HepG2 (cell line): Measurements from ENCODE around the gene WBP1. TPM values are rescaled to one million over a fixed set of nuclear protein-coding genes. Genes with fewer than 3 reads are reported as not detected.

Source experiments
- GATA4 ChIP-seq: sonication (generic); IDR thresholded peaks from 2 replicates; pipeline ENCODE4 v1.6.1; 2016; ENCODE audit warnings: antibody characterized with exemption, low read depth, borderline replicate concordance
- KDM1A ChIP-seq: IDR thresholded peaks from 2 replicates; pipeline ENCODE4 v1.6.1; 2016; ENCODE audit warnings: missing compliant biosample characterization
- MTA1 ChIP-seq: sonication (generic); formaldehyde crosslinking; IDR thresholded peaks from 2 replicates; pipeline ENCODE4 v1.4.0; 2020; ENCODE audit warnings: missing genetic modification reagents, mild to moderate bottlenecking, borderline replicate concordance
- MTF1 ChIP-seq: sonication (generic); formaldehyde crosslinking; IDR thresholded peaks from 2 replicates; pipeline ENCODE4 v1.5.0; 2020; ENCODE audit warnings: missing genetic modification reagents
- RBAK ChIP-seq: sonication (generic); formaldehyde crosslinking; IDR thresholded peaks from 2 replicates; pipeline ENCODE4 v1.5.1; 2020; ENCODE audit warnings: mild to moderate bottlenecking, missing genetic modification reagents
- SIN3A ChIP-seq: IDR thresholded peaks from 2 replicates; pipeline ENCODE4 v1.6.1; 2011; ENCODE audit warnings: low read depth, mild to moderate bottlenecking, control low read depth, low read length, borderline replicate concordance
- SMARCC2 ChIP-seq: fragments of 450-650 bp; IDR thresholded peaks from 2 replicates; pipeline ENCODE4 v1.6.1; 2017; ENCODE audit warnings: antibody characterized with exemption, mild to moderate bottlenecking
- ZEB1 ChIP-seq: IDR thresholded peaks from 2 replicates; pipeline ENCODE4 v1.6.1; 2012; ENCODE audit warnings: mild to moderate bottlenecking, low read depth, inconsistent platforms; ENCODE audit not compliant: insufficient replicate concordance
- ZIK1 ChIP-seq: sonication (generic); formaldehyde crosslinking; IDR thresholded peaks from 2 replicates; pipeline ENCODE4 v1.5.0; 2020; ENCODE audit warnings: mild to moderate bottlenecking, low read depth, missing genetic modification reagents, borderline replicate concordance
- ZNF674 ChIP-seq: sonication (generic); formaldehyde crosslinking; IDR thresholded peaks from 2 replicates; pipeline ENCODE4 v1.5.0; 2020; ENCODE audit warnings: low read depth, mild to moderate bottlenecking, missing genetic modification reagents
- ZNF746 ChIP-seq: sonication (generic); formaldehyde crosslinking; IDR thresholded peaks from 2 replicates; pipeline ENCODE4 v1.8.0; 2022; ENCODE audit warnings: mild to moderate bottlenecking, missing genetic modification reagents
- ZSCAN30 ChIP-seq: sonication (generic); formaldehyde crosslinking; IDR thresholded peaks from 2 replicates; pipeline ENCODE4 v1.5.0; 2020; ENCODE audit warnings: mild to moderate bottlenecking, missing genetic modification reagents
- polyA plus RNA-seq, 8 experiments: library from polyadenylated mRNA; depleted of rRNA in 3 of 8; stranded (reverse) in 7 of 8; unstranded in 1 of 8; fragments of >200 nt; fragmentation: Illumina TruSeq in 4 of 8; extraction: Trizol in 4 of 8; gene quantifications; 2 replicates each; pipeline versions ENCODE4 v1.2.1 to v1.2.3, GENCODE V29; 2011 to 2016; ENCODE audit warnings: low read depth in 4 of 8, missing spikeins in 1 of 8, mixed read lengths in 1 of 8; ENCODE audit not compliant: insufficient read depth in 1 of 8
- total RNA-seq, 5 experiments: library from RNA; depleted of rRNA; stranded (reverse); fragments of >200 nt; fragmentation: Illumina TruSeq; extraction: Trizol; gene quantifications; 2 replicates each; pipeline ENCODE4 v1.2.3, GENCODE V29; 2016; ENCODE audit warnings: low read depth in 1 of 5
- TF ChIP-seq, protein P1 (sequence below): sonication (generic); formaldehyde crosslinking; IDR thresholded peaks from 2 replicates; pipeline ENCODE4 v1.8.0; 2022; ENCODE audit warnings: mild to moderate bottlenecking, missing genetic modification reagents
- TF ChIP-seq, protein P2 (sequence below): sonication (generic); formaldehyde crosslinking; conservative IDR thresholded peaks from 2 replicates; pipeline ENCODE4 v1.8.0; 2022; ENCODE audit warnings: missing genetic modification reagents
- TF ChIP-seq, protein P3 (sequence below): IDR thresholded peaks from 2 replicates; pipeline ENCODE4 v1.6.1; 2016; ENCODE audit warnings: mild to moderate bottlenecking
- TF ChIP-seq, protein P4 (sequence below): sonication (generic); formaldehyde crosslinking; IDR thresholded peaks from 2 replicates; pipeline ENCODE4 v1.4.0; 2020; ENCODE audit warnings: missing genetic modification reagents
- TF ChIP-seq, protein P5 (sequence below): IDR thresholded peaks from 2 replicates; pipeline ENCODE4 v1.6.1; 2016; ENCODE audit warnings: missing compliant biosample characterization, missing genetic modification reagents, borderline replicate concordance
- TF ChIP-seq, protein P6 (sequence below): sonication (generic); formaldehyde crosslinking; conservative IDR thresholded peaks from 2 replicates; pipeline ENCODE4 v1.8.1; 2023; ENCODE audit warnings: missing genetic modification reagents

The WBP1 gene
- total and polyA plus RNA-seq, 2 of the 13 experiments (the other 11 are each of a cell fraction or from before 2014, with no cell fraction given): 38.8 to 85.7 TPM

DNA sequence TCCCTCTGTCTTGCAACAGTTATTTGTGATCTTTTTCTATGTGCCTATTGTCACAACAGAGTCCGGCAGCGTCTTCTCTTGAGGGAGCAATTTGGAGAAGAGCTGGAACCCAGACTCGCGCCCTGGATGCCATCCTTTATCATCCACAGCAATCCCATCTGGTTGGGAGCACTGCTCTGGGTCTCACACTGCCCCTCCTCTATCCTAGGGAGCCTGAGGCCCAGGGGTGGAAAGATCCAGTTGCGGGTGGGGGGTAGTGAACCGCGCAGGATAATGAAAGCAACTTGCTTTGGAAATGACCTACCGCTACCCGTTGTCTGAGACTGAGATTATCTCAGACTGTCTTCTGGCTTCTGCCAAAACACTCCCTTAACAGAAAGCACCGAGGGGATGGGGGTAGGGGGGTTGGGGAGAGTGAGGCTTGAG, 713 bp downstream of the WBP1 start (continued):
- TF ChIP-seq ZIK1 (CRISPR knock-in tag) (no peak), MTA1 (CRISPR knock-in tag) (no peak), ZSCAN30 (no peak), ZNF674 (CRISPR knock-in tag) (no peak), MTF1 (CRISPR knock-in tag) (no peak), RBAK (no peak), ZEB1 (no peak), KDM1A (no peak), SIN3A (0 out of 2 replicates have a peak, but pooled peaks have one; percentile 27), GATA4 (no peak), ZNF746 (CRISPR knock-in tag) (no peak), SMARCC2 (no peak)
- TF ChIP-seq, protein P1, sequence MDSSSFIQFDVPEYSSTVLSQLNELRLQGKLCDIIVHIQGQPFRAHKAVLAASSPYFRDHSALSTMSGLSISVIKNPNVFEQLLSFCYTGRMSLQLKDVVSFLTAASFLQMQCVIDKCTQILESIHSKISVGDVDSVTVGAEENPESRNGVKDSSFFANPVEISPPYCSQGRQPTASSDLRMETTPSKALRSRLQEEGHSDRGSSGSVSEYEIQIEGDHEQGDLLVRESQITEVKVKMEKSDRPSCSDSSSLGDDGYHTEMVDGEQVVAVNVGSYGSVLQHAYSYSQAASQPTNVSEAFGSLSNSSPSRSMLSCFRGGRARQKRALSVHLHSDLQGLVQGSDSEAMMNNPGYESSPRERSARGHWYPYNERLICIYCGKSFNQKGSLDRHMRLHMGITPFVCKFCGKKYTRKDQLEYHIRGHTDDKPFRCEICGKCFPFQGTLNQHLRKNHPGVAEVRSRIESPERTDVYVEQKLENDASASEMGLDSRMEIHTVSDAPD (CRISPR knock-in tag): no peak
- TF ChIP-seq, protein P2, sequence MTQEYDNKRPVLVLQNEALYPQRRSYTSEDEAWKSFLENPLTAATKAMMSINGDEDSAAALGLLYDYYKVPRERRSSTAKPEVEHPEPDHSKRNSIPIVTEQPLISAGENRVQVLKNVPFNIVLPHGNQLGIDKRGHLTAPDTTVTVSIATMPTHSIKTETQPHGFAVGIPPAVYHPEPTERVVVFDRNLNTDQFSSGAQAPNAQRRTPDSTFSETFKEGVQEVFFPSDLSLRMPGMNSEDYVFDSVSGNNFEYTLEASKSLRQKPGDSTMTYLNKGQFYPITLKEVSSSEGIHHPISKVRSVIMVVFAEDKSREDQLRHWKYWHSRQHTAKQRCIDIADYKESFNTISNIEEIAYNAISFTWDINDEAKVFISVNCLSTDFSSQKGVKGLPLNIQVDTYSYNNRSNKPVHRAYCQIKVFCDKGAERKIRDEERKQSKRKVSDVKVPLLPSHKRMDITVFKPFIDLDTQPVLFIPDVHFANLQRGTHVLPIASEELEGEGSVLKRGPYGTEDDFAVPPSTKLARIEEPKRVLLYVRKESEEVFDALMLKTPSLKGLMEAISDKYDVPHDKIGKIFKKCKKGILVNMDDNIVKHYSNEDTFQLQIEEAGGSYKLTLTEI (CRISPR knock-in tag): no peak
- TF ChIP-seq, protein P3, sequence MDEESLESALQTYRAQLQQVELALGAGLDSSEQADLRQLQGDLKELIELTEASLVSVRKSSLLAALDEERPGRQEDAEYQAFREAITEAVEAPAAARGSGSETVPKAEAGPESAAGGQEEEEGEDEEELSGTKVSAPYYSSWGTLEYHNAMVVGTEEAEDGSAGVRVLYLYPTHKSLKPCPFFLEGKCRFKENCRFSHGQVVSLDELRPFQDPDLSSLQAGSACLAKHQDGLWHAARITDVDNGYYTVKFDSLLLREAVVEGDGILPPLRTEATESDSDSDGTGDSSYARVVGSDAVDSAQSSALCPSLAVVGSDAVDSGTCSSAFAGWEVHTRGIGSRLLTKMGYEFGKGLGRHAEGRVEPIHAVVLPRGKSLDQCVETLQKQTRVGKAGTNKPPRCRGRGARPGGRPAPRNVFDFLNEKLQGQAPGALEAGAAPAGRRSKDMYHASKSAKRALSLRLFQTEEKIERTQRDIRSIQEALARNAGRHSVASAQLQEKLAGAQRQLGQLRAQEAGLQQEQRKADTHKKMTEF (CRISPR knock-in tag): no peak
- TF ChIP-seq, protein P4, sequence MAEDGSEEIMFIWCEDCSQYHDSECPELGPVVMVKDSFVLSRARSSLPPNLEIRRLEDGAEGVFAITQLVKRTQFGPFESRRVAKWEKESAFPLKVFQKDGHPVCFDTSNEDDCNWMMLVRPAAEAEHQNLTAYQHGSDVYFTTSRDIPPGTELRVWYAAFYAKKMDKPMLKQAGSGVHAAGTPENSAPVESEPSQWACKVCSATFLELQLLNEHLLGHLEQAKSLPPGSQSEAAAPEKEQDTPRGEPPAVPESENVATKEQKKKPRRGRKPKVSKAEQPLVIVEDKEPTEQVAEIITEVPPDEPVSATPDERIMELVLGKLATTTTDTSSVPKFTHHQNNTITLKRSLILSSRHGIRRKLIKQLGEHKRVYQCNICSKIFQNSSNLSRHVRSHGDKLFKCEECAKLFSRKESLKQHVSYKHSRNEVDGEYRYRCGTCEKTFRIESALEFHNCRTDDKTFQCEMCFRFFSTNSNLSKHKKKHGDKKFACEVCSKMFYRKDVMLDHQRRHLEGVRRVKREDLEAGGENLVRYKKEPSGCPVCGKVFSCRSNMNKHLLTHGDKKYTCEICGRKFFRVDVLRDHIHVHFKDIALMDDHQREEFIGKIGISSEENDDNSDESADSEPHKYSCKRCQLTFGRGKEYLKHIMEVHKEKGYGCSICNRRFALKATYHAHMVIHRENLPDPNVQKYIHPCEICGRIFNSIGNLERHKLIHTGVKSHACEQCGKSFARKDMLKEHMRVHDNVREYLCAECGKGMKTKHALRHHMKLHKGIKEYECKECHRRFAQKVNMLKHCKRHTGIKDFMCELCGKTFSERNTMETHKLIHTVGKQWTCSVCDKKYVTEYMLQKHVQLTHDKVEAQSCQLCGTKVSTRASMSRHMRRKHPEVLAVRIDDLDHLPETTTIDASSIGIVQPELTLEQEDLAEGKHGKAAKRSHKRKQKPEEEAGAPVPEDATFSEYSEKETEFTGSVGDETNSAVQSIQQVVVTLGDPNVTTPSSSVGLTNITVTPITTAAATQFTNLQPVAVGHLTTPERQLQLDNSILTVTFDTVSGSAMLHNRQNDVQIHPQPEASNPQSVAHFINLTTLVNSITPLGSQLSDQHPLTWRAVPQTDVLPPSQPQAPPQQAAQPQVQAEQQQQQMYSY (CRISPR knock-in tag): no peak
- TF ChIP-seq, protein P5, sequence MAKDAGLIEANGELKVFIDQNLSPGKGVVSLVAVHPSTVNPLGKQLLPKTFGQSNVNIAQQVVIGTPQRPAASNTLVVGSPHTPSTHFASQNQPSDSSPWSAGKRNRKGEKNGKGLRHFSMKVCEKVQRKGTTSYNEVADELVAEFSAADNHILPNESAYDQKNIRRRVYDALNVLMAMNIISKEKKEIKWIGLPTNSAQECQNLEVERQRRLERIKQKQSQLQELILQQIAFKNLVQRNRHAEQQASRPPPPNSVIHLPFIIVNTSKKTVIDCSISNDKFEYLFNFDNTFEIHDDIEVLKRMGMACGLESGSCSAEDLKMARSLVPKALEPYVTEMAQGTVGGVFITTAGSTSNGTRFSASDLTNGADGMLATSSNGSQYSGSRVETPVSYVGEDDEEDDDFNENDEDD: no peak
- TF ChIP-seq, protein P6, sequence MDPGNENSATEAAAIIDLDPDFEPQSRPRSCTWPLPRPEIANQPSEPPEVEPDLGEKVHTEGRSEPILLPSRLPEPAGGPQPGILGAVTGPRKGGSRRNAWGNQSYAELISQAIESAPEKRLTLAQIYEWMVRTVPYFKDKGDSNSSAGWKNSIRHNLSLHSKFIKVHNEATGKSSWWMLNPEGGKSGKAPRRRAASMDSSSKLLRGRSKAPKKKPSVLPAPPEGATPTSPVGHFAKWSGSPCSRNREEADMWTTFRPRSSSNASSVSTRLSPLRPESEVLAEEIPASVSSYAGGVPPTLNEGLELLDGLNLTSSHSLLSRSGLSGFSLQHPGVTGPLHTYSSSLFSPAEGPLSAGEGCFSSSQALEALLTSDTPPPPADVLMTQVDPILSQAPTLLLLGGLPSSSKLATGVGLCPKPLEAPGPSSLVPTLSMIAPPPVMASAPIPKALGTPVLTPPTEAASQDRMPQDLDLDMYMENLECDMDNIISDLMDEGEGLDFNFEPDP (CRISPR knock-in tag): 0 out of 2 replicates have a peak, but pooled peaks have one; percentile 30
